Sigmoid colon (tissue), 4 donors: Measurements from ENCODE around the gene POMP.

Source experiments
- EP300 ChIP-seq, 4 donors: sonication (generic); formaldehyde crosslinking; IDR thresholded peaks; one replicate each; pipeline ENCODE4 v1.6.1; 2017; ENCODE audit warnings: antibody characterized with exemption in 4 of 4
- POLR2A ChIP-seq, 2 donors: fragments of 450-650 bp; IDR thresholded peaks; one replicate each; pipeline ENCODE4 v1.6.1; 2016; ENCODE audit warnings: antibody characterized with exemption in 2 of 2, mild to moderate bottlenecking in 2 of 2, moderate library complexity in 2 of 2
- POLR2AphosphoS5 ChIP-seq, 4 donors: sonication (generic); formaldehyde crosslinking; IDR thresholded peaks; one replicate each; pipeline ENCODE4 v1.6.1; 2017; ENCODE audit warnings: antibody characterized with exemption in 4 of 4
- TF ChIP-seq, protein P1 (sequence below), 4 experiments: fragments of 450-650 bp in 3 of 4; fragments of 200-600 bp in 1 of 4; IDR thresholded peaks; one replicate each; pipeline ENCODE4 v1.5.1; 2016 to 2019; ENCODE audit warnings: antibody characterized with exemption in 4 of 4, mild to moderate bottlenecking in 3 of 4, moderate library complexity in 2 of 4

DNA sequence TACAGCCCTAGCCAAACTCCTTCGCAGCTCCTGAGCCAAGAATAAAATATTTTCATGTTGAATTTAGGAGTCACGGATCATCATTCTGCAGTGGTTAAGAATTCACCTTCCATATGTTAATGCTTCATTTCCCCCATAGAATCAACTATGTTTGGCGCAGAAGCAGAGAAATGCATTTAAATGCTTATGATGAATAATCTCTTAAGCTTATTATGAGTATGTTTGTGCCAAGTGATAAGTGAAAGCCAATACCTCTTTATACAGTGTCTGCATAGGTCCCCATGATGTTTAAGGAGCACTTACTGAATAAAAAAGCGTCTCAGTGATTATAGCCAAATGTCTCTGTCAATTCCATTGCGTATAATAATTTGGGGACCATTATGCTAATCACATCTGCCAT is 32.7 kb upstream of the POMP start:
- TF ChIP-seq, protein P1, sequence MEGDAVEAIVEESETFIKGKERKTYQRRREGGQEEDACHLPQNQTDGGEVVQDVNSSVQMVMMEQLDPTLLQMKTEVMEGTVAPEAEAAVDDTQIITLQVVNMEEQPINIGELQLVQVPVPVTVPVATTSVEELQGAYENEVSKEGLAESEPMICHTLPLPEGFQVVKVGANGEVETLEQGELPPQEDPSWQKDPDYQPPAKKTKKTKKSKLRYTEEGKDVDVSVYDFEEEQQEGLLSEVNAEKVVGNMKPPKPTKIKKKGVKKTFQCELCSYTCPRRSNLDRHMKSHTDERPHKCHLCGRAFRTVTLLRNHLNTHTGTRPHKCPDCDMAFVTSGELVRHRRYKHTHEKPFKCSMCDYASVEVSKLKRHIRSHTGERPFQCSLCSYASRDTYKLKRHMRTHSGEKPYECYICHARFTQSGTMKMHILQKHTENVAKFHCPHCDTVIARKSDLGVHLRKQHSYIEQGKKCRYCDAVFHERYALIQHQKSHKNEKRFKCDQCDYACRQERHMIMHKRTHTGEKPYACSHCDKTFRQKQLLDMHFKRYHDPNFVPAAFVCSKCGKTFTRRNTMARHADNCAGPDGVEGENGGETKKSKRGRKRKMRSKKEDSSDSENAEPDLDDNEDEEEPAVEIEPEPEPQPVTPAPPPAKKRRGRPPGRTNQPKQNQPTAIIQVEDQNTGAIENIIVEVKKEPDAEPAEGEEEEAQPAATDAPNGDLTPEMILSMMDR (IDR thresholded peaks at IDR 0.05), result no peak
- TF ChIP-seq POLR2AphosphoS5 (IDR thresholded peaks at IDR 0.05) (no peak), POLR2A (IDR thresholded peaks at IDR 0.05) (no peak), EP300 (IDR thresholded peaks at IDR 0.05) (no peak)
